ENCODE data around the gene SLC5A4. TPM values are rescaled to one million over a fixed set of nuclear protein-coding genes. Genes with fewer than 3 reads are reported as not detected.
"Not testable (repeated sequence)": the region's sequence is repeated elsewhere in the genome, so short reads cannot be mapped to it uniquely, and the experiment has no call there.

SLC5A4 gene
- total and polyA plus RNA-seq, 3 experiments from 2014 or later: not detected

GRCh38 chr22:32202539-32203180 lies 52.5 kb downstream of the SLC5A4 start:
- Mint-ChIP-seq H3K9me3 (no peaks in the 10 kb centered on the region), H3K27me3 (peaks cover 2 to 19% of the 10 kb centered on the region in 2 donors), H3K4me1 (peaks cover 51 to 62% (median 60%) of the 10 kb centered on the region in 3 donors), H3K4me3 (peak overlapping the region; percentile 75 to 91 (median 84)), H3K27ac (peak overlapping the region in 6 of 8 donors; percentile 21 to 88 (median 66)), H3K36me3 (no peaks in the 10 kb centered on the region)
- H3K27ac ChIP-seq (ENCODE audit: low read depth, low read length): no peak overlapping the region
- ChIA-PET CTCF (interaction anchor here (0.9 to 1.5 kb wide), 3 partner anchors 8 to 271 kb away, joined by 3 read pairs; no protein-coding TSS in a partner anchor), POLR2A (no interaction called here)
- no peaks in the 10 kb centered on the region for H3K9me3 ChIP-seq (ENCODE audit: low read length)
- no peaks in the 10 kb centered on the region for H3K27me3 ChIP-seq (ENCODE audit: insufficient read depth, low read length, poor library complexity, severe bottlenecking)
- H3K4me1 ChIP-seq (ENCODE audit: insufficient read depth, low read length): peaks cover 49% of the 10 kb centered on the region
- H3K36me3 ChIP-seq (ENCODE audit: insufficient read depth, low read length): no peaks in the 10 kb centered on the region
- DNase-seq: peak in 1 of 5 donors; percentile 18
- H3K4me3 ChIP-seq (ENCODE audit: low read length): peak overlapping the region; percentile 56

GRCh38 chr22:32202161-32202538 lies 53.0 kb downstream of the SLC5A4 start:
- Mint-ChIP-seq H3K9me3 (no peaks in the 10 kb centered on the region), H3K4me1 (peaks cover 50 to 60% (median 59%) of the 10 kb centered on the region in 3 donors), H3K27ac (peak overlapping the region in 5 of 8 donors; percentile 44 to 88 (median 71)), H3K4me3 (peak overlapping the region; percentile 75 to 91 (median 84)), H3K27me3 (peaks cover 2 to 19% of the 10 kb centered on the region in 2 donors), H3K36me3 (no peaks in the 10 kb centered on the region)
- no peaks in the 10 kb centered on the region for H3K36me3 ChIP-seq (ENCODE audit: insufficient read depth, low read length)
- no peak for DNase-seq
- H3K4me3 ChIP-seq (ENCODE audit: low read length): peak overlapping the region; percentile 56
- no peaks in the 10 kb centered on the region for H3K9me3 ChIP-seq (ENCODE audit: low read length)
- POLR2A ChIA-PET: no interaction called here
- no peak overlapping the region for H3K27ac ChIP-seq (ENCODE audit: low read depth, low read length)
- peaks cover 49% of the 10 kb centered on the region for H3K4me1 ChIP-seq (ENCODE audit: insufficient read depth, low read length)
- H3K27me3 ChIP-seq (ENCODE audit: insufficient read depth, low read length, poor library complexity, severe bottlenecking): no peaks in the 10 kb centered on the region
- CTCF ChIA-PET: interaction anchor here (0.9 to 1.5 kb wide), 3 partner anchors 9 to 272 kb away, joined by 3 read pairs; no protein-coding TSS in a partner anchor

- H3K27ac Mint-ChIP-seq: peak overlapping the region in 6 of 8 donors; percentile 5 to 92 (median 38)
- no peaks in the 10 kb centered on the region for H3K9me3 ChIP-seq (ENCODE audit: low read length)
- H3K4me1 Mint-ChIP-seq: peaks cover 38 to 49% (median 47%) of the 10 kb centered on the region in 3 donors
- ChIA-PET CTCF (interaction anchor here (1.5 kb wide), 1 partner anchor 273 kb away, joined by 3 read pairs; no protein-coding TSS in a partner anchor), POLR2A (no interaction called here)
- H3K4me3 ChIP-seq (ENCODE audit: low read length): no peak overlapping the region
- H3K36me3 ChIP-seq (ENCODE audit: insufficient read depth, low read length): no peaks in the 10 kb centered on the region
- peak overlapping the region in 4 of 7 donors; percentile 16 to 69 (median 46) for H3K4me3 Mint-ChIP-seq
- no peaks in the 10 kb centered on the region for H3K9me3 Mint-ChIP-seq
- H3K27me3 Mint-ChIP-seq: peaks cover 2 to 16% of the 10 kb centered on the region in 2 donors
- no peak overlapping the region for H3K27ac ChIP-seq (ENCODE audit: low read depth, low read length)
- DNase-seq: peak in 2 of 5 donors; percentile 11 to 33
- H3K27me3 ChIP-seq (ENCODE audit: insufficient read depth, low read length, poor library complexity, severe bottlenecking): no peaks in the 10 kb centered on the region
- H3K4me1 ChIP-seq (ENCODE audit: insufficient read depth, low read length): peaks cover 37% of the 10 kb centered on the region
- H3K36me3 Mint-ChIP-seq: no peaks in the 10 kb centered on the region
Observed at GRCh38 chr22:32200752-32201151, 54.4 kb downstream of the SLC5A4 start.

GRCh38 chr22:32199961-32200360 lies 55.2 kb downstream of the SLC5A4 start:
- H3K4me3 ChIP-seq (ENCODE audit: low read length): no peak overlapping the region
- Mint-ChIP-seq H3K4me3 (no peak overlapping the region), H3K27ac (peak overlapping the region in 1 of 8 donors; percentile 77), H3K27me3 (peaks cover 2 to 15% of the 10 kb centered on the region in 2 donors), H3K36me3 (no peaks in the 10 kb centered on the region), H3K4me1 (peaks cover 37 to 43% (median 40%) of the 10 kb centered on the region in 3 donors), H3K9me3 (no peaks in the 10 kb centered on the region)
- peaks cover 37% of the 10 kb centered on the region for H3K4me1 ChIP-seq (ENCODE audit: insufficient read depth, low read length)
- no peak for DNase-seq
- no peaks in the 10 kb centered on the region for H3K27me3 ChIP-seq (ENCODE audit: insufficient read depth, low read length, poor library complexity, severe bottlenecking)
- no peaks in the 10 kb centered on the region for H3K9me3 ChIP-seq (ENCODE audit: low read length)
- ChIA-PET POLR2A (no interaction called here), CTCF (no interaction called here)
- H3K27ac ChIP-seq (ENCODE audit: low read depth, low read length): no peak overlapping the region
- H3K36me3 ChIP-seq (ENCODE audit: insufficient read depth, low read length): no peaks in the 10 kb centered on the region

- H3K4me1 Mint-ChIP-seq: peaks cover 31 to 37% (median 36%) of the 10 kb centered on the region in 3 donors
- H3K27ac Mint-ChIP-seq: peak overlapping the region in 1 of 8 donors; percentile 56
- no peak overlapping the region for H3K27ac ChIP-seq (ENCODE audit: low read depth, low read length)
- H3K4me3 Mint-ChIP-seq: no peak overlapping the region
- no peaks in the 10 kb centered on the region for H3K36me3 ChIP-seq (ENCODE audit: insufficient read depth, low read length)
- no peaks in the 10 kb centered on the region for H3K27me3 ChIP-seq (ENCODE audit: insufficient read depth, low read length, poor library complexity, severe bottlenecking)
- ChIA-PET CTCF (no interaction called here), POLR2A (no interaction called here)
- peaks cover 2 to 9% of the 10 kb centered on the region in 2 donors for H3K27me3 Mint-ChIP-seq
- H3K4me3 ChIP-seq (ENCODE audit: low read length): no peak overlapping the region
- peaks cover 37% of the 10 kb centered on the region for H3K4me1 ChIP-seq (ENCODE audit: insufficient read depth, low read length)
- H3K36me3 Mint-ChIP-seq: no peaks in the 10 kb centered on the region
- H3K9me3 Mint-ChIP-seq: no peaks in the 10 kb centered on the region
- DNase-seq: no peak
- no peaks in the 10 kb centered on the region for H3K9me3 ChIP-seq (ENCODE audit: low read length)
Observed at GRCh38 chr22:32199341-32199740, 55.8 kb downstream of the SLC5A4 start.

GRCh38 chr22:32197553-32198226 lies 57.5 kb downstream of the SLC5A4 start:
- H3K27ac Mint-ChIP-seq; H3K9me3 ChIP-seq (ENCODE audit: low read length); DNase-seq; H3K27ac ChIP-seq (ENCODE audit: low read depth, low read length); POLR2A ChIA-PET; CTCF ChIA-PET; H3K4me3 Mint-ChIP-seq; H3K4me3 ChIP-seq (ENCODE audit: low read length); H3K27me3 ChIP-seq (ENCODE audit: insufficient read depth, low read length, poor library complexity, severe bottlenecking); H3K36me3 Mint-ChIP-seq; H3K9me3 Mint-ChIP-seq; H3K36me3 ChIP-seq (ENCODE audit: insufficient read depth, low read length): not testable (repeated sequence)
- H3K4me1 ChIP-seq (ENCODE audit: insufficient read depth, low read length): peaks cover 27% of the 10 kb centered on the region
- Mint-ChIP-seq H3K4me1 (peaks cover 21 to 26% (median 23%) of the 10 kb centered on the region in 3 donors), H3K27me3 (peaks cover 0 to 10% of the 10 kb centered on the region in 2 donors)

GRCh38 chr22:32195900-32196299 lies 59.2 kb downstream of the SLC5A4 start:
- CTCF ChIA-PET; H3K4me1 ChIP-seq (ENCODE audit: insufficient read depth, low read length); H3K4me3 Mint-ChIP-seq; H3K9me3 Mint-ChIP-seq; H3K27ac Mint-ChIP-seq; H3K36me3 ChIP-seq (ENCODE audit: insufficient read depth, low read length); H3K9me3 ChIP-seq (ENCODE audit: low read length); H3K4me3 ChIP-seq (ENCODE audit: low read length); DNase-seq; H3K27me3 ChIP-seq (ENCODE audit: insufficient read depth, low read length, poor library complexity, severe bottlenecking); POLR2A ChIA-PET; H3K36me3 Mint-ChIP-seq; H3K27ac ChIP-seq (ENCODE audit: low read depth, low read length): not testable (repeated sequence)
- Mint-ChIP-seq H3K27me3 (peaks cover 0 to 22% of the 10 kb centered on the region in 2 donors), H3K4me1 (peaks cover 6 to 13% (median 8%) of the 10 kb centered on the region in 3 donors)

GRCh38 chr22:32193346-32193745 lies 61.8 kb downstream of the SLC5A4 start:
- H3K9me3 ChIP-seq (ENCODE audit: low read length); H3K36me3 ChIP-seq (ENCODE audit: insufficient read depth, low read length); H3K27ac ChIP-seq (ENCODE audit: low read depth, low read length); POLR2A ChIA-PET; H3K9me3 Mint-ChIP-seq; H3K4me3 Mint-ChIP-seq; H3K27ac Mint-ChIP-seq; H3K27me3 ChIP-seq (ENCODE audit: insufficient read depth, low read length, poor library complexity, severe bottlenecking); H3K36me3 Mint-ChIP-seq; H3K4me3 ChIP-seq (ENCODE audit: low read length); DNase-seq; H3K4me1 ChIP-seq (ENCODE audit: insufficient read depth, low read length); H3K4me1 Mint-ChIP-seq; CTCF ChIA-PET: not testable (repeated sequence)
- peaks cover 3 to 23% of the 10 kb centered on the region in 2 donors for H3K27me3 Mint-ChIP-seq
